HG03159 (cell line): ENCODE measurements around the gene SORBS2.

Experiments
- ATAC-seq: cut with Tn5 transposase; IDR thresholded peaks from one replicate; pipeline ENCODE4 v1.9.1; 2021; ENCODE audit warnings: mild to moderate bottlenecking, moderate library complexity; ENCODE audit not compliant: unreplicated experiment

Gene SORBS2

DNA sequence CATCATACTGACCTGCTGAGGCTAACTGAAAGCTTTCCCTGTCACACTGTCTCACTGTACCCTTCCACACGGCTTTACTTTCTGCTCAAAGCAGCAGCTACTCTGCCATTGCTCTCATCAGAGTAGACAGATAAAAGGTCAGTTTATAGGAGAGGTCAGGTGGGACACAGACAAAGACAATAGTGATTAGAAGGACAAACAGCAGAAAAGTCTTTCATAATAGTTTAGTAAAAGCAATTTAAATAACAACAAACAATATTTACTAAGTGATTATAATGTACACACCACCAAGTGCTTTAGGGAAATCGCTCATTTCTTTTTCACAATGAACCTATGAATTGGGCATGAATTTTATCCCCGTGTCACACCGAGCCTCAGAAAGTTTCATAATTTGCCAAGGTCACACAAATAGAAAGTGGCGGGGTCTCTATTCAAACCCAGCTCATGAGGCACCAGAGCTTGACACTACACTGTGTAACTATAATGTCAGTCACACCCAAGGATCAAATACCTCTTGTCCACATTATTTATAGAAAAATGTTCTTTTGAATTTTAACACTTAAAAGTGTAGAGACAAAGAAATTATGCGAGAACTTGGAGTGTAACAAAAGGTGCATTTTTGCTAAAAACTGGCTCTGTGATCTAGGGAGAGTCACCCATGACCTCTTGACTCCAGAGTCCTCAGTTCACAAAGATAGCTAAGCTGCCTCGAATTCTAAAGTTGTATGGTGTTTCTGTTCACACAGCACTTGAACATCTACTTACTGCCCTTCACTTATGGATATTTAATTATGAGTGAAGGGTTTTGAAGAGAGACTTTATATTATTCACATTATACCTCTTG is 24.5 kb upstream of the SORBS2 start:
- ATAC-seq: no peak

DNA sequence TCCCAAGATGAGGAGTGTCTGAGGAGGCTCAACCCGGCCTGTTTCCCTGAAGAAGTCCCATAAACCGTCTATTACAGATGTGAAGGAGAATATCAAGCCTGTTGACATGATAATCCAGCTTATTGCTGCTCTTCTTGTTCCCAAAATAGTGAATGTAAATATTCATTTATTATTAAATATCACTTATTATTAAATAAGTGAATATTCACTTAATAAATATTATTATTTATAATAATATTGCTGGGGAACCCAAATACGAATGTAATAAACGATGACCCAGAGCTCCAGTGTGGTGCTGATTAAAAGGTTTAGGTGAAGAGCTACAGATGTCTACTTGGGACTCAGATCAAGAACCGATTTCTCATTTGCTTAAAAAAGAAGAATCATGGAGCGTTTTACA is 23.8 kb upstream of the SORBS2 start:
- ATAC-seq: no peak

- no peak for ATAC-seq
These were observed 23.3 kb upstream of the SORBS2 start for GRCh38 chr4:185835336-185835735.

DNA sequence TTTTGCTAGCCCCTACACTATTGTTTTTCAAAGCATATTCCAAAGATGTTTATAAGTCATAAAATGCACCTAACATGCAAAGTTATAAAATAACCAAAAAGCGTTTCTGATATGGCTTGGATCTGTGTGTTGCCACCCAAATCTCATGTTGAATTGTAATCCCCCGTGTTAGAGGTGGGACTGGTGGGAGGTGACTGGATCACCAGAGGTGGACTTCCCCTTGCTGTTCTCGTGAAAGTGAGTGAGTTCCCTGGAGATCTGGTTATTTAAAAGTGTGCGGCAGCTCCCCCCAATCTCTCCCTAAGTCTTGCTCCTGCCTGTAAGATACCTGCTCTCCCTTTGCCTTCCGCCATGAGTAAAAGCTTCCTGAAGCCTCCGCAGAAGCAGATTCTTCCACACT is 22.8 kb upstream of the SORBS2 start:
- no peak for ATAC-seq

- no peak for ATAC-seq
These were observed 22.1 kb upstream of the SORBS2 start for GRCh38 chr4:185834088-185834487.

DNA sequence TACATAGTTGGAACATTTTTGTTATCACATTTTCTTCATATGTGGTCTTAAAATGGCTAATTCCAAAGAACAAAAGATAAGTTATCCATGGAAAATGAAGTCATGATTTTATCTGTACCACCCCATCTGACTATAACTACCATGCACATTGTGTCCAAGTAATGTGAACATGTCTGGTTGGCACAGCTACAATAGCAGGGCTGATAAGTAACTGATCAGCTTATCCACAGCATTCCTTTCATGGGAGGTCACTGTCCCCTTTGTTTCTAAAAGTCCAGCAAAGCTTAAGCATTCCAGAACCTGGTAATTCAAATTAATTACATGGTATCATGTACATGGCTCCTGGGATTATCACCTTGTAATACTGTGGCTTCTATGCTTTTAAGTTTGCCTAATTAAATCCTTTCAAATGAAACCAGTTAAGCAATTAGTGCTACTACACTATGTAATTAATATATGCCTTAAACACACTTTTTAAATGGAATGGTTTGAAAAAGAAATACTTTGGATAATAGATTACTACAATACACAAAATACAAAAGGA is 21.1 kb upstream of the SORBS2 start:
- ATAC-seq: no peak

DNA sequence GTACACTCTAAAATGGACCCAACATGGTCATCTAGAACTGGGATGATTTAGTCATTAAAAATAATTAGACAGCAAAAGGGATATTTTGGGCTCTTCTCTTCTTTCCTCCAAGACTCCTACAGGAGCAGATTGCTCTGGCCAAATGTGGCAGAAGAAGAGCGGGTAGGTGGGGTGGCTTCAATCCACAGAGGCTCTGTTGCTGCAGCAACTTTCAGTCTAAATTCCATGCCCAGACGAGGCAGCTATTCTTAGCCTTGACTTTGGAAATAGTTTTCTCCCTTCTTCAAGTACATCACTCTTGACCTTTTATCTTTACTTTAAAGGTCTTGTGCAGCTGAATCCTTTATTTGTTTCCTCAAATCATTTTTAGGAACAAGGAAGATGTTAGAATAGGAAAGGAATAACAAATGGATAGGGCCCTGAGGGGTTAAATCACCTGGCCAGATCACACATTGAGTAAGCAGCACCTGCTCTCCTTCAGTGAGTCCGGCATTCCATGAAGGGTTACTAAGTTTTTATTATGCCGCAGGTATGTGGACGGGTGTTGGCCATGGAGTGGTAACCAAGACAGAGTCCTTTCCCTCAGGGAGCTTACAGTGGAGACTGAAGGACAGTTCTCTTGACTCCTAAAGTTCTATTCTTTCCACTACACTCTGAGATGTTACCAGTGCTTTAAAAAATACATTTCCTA is 19.3 kb upstream of the SORBS2 start:
- no peak for ATAC-seq

DNA sequence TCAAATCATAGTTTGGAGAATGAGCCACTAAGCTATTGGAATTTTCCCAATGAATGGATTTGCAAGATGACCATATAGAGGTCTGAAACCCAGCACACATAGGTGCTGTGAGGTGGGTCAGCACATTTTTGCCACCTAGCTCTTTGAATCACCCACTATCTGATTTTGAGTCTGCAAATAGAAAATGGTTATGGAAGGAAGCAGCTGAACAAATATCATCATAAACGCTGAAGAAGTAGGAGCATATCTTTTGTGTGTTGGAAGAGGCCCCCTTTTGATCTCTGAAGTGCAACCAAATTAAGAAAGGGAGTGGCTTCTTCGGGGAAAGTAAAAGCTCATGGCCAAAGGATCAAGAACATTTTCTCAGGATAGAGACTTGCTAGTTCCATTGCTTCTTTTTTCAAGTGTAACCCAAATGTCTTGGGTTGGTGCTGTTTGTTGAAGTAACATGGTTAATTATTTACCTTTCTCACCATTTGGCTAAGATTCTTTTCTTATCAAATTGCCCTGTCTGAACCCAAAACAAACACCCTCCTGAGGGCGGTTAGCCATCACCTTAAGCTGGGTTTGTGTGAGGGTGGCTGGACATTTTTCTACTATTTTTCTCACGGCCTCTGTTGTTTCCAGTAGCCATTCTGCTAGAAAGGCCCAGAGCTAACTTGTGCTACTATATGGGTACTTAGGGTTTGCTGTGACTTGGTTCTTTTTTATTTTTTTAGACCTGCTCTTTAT is 18.4 kb upstream of the SORBS2 start:
- ATAC-seq: no peak

- ATAC-seq: no peak
These were observed 14.4 kb upstream of the SORBS2 start for GRCh38 chr4:185826381-185826780.

- no peak for ATAC-seq
These were observed 13.7 kb upstream of the SORBS2 start for GRCh38 chr4:185825737-185826136.

GRCh38 chr4:185822791-185823190 is 10.8 kb upstream of the SORBS2 start:
- ATAC-seq: no peak

DNA sequence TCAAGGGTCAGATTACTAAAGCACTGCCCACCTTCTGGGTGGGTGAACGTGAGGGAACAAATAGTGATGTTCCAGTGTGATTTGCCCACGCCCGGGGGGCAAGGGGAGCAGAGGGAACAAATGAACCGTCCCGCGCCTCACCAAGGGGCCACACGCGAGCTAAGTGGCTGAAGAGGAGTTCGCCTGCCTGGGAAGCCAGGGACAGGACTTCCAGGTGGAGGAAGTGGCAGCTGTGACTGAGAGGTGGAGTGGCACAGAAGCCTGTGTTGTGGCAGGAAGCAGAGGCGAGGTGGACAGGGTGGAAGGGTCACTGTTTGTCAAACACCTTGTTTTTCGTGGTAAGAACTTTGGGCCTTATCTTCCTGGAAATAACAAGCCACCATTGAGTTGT is 9.0 kb upstream of the SORBS2 start:
- ATAC-seq: no peak

DNA sequence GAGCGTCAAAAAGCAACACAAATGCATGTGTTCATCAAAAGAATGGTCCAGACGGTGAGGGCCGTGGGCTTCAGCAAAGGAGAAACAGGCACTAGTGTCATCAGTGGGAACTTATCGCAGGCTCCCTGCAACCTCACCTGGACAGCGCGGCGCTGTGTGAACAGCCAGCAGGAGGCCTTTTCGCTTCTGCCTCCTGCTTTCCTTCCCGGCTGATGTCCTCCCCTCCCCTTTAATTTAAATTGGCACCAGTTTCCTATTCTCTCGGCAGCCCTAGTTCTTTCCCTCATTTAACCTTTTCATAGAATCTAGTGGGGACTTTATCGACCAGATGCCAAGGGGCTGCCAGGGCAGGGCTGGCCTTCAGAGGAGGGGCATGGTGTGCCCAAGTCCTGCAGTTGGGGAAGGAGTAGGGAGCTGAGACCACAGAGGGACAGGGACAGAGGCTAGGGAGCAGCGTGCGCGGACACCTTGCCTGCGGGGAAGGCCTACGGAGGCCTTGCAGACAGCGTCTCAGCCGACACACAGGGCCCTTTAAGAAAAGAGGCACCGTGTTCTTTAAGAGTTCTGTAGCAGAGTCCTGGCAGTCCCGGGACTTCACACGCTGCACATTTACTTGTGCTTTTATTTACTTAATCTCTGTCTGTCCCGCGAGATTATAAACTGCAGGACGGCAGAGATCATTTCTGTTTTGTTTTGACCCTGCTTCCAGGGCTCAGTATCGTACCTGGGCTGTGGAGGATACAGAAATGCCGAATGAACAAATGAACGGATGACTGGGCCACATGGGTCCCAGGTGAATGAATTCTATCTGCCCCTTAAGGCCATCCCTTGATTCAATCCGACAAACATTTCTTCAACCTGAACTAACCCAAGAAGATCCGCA is 8.4 kb upstream of the SORBS2 start:
- ATAC-seq: no peak

GRCh38 chr4:185819144-185819543 is 7.2 kb upstream of the SORBS2 start:
- no peak for ATAC-seq

- ATAC-seq: no peak
These were observed 5.4 kb upstream of the SORBS2 start for GRCh38 chr4:185817403-185817818.

GRCh38 chr4:185813133-185813532 is 1.1 kb upstream of the SORBS2 start:
- ATAC-seq: no peak

- ATAC-seq: no peak
These were observed 1.1 kb downstream of the SORBS2 start for GRCh38 chr4:185810746-185811508.

DNA sequence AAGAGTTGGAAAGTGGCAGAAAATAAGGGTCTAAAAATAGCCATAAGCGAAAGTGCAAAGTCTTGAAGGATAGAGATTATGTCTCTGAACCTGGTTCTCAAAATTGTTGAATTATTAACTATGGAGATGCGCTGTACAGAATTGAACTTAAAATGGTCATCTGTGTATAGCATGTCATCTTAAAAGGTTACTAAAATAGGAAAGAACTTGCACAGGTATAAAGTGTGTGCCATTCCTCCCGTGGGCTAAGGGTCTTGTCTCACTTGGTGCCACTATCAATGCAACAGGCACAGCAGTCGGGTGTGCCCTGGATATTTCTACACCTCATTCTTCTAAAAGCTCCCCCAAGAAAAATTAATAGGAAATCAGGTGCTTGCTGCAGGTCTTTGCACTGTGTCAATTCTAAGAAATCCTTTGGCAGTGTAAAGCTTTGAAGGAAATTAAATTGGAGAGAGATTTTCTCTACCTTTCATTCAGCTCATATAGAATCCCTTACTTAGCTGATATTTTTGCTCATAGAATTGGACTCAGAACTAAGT is 2.4 kb downstream of the SORBS2 start:
- no peak for ATAC-seq

DNA sequence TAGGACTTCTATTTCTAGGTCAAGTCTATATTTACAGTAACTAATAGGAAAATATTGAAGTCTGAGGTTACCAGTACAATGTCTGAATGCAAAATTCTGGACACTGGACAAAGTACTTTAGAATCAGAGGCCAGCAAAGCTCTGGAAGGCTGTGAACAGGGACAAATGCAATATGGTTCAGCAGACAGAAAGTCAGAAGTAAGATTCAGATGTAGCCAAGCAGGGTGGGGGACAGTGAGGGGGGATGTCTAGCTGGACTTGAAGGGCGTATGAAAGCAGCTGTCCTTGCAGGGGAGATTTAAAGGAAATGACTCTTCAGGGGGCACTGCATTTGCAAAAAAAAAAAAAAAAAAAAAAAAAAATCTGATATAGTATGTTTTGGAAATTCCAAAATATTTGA is 2.9 kb downstream of the SORBS2 start:
- no peak for ATAC-seq
